GM21390 (cell line): ENCODE measurements around the gene IGFBP4.
"Not testable (repeated sequence)": the region's sequence is repeated elsewhere in the genome, so short reads cannot be mapped to it uniquely, and the experiment has no call there.

ENCODE experiments used
- ATAC-seq: cut with Tn5 transposase; IDR thresholded peaks from one replicate; pipeline ENCODE4 v1.9.1; 2021; ENCODE audit not compliant: unreplicated experiment

IGFBP4 gene

DNA sequence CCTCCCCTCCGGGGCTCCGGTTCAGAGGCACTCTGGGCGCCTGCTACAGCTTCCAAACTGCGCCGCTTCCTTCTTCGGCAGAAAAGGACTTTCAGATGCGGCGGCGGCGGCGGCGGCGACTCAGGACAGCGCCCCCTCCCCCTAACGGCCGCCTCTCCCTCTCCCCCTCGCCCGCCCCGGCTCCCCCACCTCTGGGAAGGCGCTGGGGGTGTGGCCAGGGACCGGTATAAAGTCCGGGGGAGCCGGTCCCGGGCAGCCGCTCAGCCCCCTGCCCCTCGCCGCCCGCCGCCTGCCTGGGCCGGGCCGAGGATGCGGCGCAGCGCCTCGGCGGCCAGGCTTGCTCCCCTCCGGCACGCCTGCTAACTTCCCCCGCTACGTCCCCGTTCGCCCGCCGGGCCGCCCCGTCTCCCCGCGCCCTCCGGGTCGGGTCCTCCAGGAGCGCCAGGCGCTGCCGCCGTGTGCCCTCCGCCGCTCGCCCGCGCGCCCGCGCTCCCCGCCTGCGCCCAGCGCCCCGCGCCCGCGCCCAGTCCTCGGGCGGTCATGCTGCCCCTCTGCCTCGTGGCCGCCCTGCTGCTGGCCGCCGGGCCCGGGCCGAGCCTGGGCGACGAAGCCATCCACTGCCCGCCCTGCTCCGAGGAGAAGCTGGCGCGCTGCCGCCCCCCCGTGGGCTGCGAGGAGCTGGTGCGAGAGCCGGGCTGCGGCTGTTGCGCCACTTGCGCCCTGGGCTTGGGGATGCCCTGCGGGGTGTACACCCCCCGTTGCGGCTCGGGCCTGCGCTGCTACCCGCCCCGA is at the start of gene IGFBP4:
Gene IGFBP4 (plus strand): TSS at position 255 of the 792 bp plus-strand sequence. CDS start 286 bp downstream, at position 541.
- no peak for ATAC-seq

- ATAC-seq = no peak
Measured at GRCh38 chr17:40399185-40399584, 44.1 kb upstream of the IGFBP4 start.

DNA sequence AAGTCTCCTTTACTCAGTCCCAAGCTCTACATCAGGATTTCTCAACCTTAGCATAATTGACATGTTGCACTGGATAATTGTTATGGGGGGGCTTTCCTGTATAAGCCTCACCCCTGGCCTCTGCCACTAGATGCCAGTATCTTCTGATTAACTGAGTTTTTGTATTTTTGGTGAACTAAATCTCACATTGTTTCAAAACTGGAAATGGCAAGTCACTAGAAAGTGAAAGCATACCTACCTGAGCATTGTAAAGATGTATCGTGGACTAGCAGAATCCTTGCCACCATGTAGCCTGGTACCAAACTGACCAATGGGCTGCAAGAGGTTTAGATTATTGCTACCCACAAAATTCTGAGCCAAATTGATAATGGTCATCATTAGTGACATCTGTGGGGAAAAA is 40.6 kb upstream of the IGFBP4 start:
- no peak for ATAC-seq

- ATAC-seq = no peak
Measured at GRCh38 chr17:40404003-40404402, 39.2 kb upstream of the IGFBP4 start.

DNA sequence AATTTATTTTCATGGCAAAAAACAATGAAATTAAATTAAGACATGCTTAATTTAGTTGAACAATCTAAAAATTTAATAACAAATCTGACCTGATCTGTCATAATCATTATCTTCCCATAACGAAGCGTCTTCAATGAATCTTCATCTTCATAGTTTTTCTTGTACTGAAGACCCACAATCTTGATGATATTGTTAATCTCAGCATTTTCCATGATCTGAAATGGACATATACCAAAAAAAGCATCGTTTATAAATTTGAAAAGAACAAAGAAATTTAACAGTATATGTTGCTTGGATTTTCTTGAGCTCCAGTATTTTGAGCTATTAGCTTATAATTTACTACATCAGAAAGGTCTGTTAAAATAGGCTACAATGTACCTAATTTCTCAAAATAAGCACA is 35.8 kb upstream of the IGFBP4 start:
- ATAC-seq = no peak

GRCh38 chr17:40409540-40409939 is 33.7 kb upstream of the IGFBP4 start:
- ATAC-seq = not testable (repeated sequence)

DNA sequence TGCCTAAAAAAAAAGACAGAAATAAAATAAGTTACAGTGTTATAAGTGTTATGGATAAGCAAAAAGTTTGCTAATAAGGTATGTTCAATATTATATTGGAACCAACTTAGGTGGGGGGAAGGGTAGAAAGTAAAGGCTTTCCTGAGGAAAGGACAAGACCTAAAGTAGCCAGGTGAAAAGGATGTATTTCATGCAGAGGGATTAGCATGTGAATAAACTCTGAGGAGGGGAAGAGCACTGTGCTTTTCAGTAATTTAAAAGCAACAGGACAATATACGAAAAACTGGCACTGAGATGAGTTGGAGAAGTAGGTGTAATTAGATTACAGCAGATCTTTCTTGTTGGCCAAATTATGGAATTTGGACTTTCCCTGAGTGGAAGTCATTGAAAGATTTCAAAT is 33.2 kb upstream of the IGFBP4 start:
- ATAC-seq = no peak

GRCh38 chr17:40411821-40412220 is 31.4 kb upstream of the IGFBP4 start:
- ATAC-seq = no peak

- ATAC-seq = no peak
Measured at GRCh38 chr17:40412880-40413279, 30.4 kb upstream of the IGFBP4 start.

DNA sequence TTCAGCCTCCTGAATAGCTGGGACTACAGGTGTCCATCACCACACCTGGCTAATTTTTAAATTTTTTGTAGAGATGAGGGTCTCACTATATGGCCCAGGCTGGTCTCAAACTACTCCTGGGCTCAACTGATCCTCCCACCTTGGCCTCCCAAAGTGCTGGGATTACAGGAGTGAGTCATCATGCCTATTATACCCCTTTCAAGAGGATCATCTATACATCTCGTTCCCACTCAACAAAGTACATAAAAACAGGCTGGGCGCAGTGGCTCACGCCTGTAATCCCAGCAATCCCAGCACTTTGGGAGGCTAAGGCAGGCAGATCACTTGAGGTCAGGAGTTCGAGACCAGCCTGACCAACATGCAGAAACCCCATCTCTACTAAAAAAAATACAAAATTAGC is 28.9 kb upstream of the IGFBP4 start:
- not testable (repeated sequence) for ATAC-seq

- ATAC-seq = no peak
Measured at GRCh38 chr17:40415390-40415789, 27.9 kb upstream of the IGFBP4 start.

- ATAC-seq = no peak
Measured at GRCh38 chr17:40416671-40417070, 26.6 kb upstream of the IGFBP4 start.

GRCh38 chr17:40417258-40417608 is 26.0 kb upstream of the IGFBP4 start:
- peak; percentile 15 for ATAC-seq

GRCh38 chr17:40417609-40418427 is 25.4 kb upstream of the IGFBP4 start, which contains the start of gene TOP2A:
TSS of gene TOP2A (minus strand) at chr17:40417896. CDS start at chr17:40417791, 105 bp downstream.
- peak; percentile 89 for ATAC-seq

GRCh38 chr17:40418428-40418706 is 24.9 kb upstream of the IGFBP4 start:
- ATAC-seq = no peak

DNA sequence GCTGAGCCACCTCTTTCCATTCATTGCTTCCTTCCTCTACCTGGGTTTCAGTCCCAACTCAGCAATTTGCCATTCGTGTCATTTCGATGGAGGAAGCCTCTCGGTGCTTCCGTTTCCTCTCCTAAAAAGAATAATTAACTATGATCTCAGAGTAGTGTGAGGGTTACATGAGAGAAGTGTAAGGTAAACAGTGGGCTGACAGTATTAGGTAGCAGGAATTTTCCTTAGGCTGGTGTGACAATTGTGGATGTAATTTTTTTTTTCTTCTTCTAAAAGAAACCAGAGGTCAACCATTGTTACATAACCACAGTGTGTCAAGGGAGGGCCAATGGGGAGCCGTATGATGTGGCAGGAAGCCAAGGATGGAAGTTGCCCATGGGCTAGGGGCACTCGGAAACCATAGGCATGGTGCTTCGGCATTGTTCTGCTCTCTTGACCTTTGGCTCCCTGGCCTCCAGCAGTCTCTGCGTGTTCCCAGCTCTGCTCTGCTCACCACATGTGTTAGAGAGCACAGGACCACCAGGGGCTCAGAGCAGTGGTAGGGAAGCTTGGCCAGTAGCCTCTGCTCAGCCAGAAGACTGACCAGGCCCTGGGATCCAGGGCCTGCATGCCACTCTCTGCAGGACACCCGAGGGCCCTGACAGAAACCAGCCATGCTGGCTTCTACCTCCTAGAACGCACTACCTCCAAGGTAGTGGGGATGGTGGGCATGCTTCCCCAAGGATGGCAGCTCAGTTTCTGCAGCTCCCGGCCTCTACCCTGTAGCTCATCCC is 23.5 kb upstream of the IGFBP4 start:
- no peak for ATAC-seq

- ATAC-seq = no peak
Measured at GRCh38 chr17:40422990-40423633, 20.1 kb upstream of the IGFBP4 start.

GRCh38 chr17:40425741-40426140 is 17.5 kb upstream of the IGFBP4 start:
- no peak for ATAC-seq

DNA sequence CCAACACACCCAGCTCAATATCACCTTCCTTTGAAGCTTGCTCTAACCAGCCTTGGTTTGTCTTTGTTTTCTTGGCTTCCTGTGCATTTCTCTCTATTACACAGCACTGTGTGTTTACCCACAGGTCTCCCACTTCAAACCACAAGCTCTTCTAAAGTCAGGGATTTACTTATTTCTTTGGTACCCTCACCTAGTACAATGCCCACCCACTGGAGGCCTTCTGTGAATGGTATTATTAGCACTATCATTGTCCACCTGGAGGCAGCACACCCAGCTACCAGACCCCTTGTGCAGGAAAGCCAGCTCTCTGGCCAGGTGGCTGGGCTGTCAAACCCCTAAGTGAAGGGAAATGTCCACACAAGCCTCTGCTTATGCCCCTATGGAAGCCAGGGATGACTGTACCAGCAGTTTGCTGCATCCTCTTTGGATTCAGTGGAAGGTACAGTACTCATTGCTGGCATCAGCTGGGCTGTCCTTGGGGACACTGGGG is 16.2 kb upstream of the IGFBP4 start:
- ATAC-seq = no peak

- no peak for ATAC-seq
Measured at GRCh38 chr17:40430272-40431230, 12.7 kb upstream of the IGFBP4 start.
